ENCODE measurements around the gene MPPE1.
A peak's percentile ranks its signal among the peaks of the same experiment; 100 is the strongest.
"Not testable (repeated sequence)": the region's sequence is repeated elsewhere in the genome, so short reads cannot be mapped to it uniquely, and the experiment has no call there.

Gene MPPE1

GRCh38 chr18:11908182-11909060 is at the start of gene MPPE1:
TSS of gene MPPE1 (minus strand) at chr18:11908317. CDS start at chr18:11897264, 11,053 bp downstream.
- peak; percentile 94 for DNase-seq

GRCh38 chr18:11957636-11958035 is 49.5 kb upstream of the MPPE1 start:
- DNase-seq = no peak

GRCh38 chr18:11956371-11957308 is 48.5 kb upstream of the MPPE1 start:
- peak; percentile 13 for DNase-seq

- peak; percentile 61 for DNase-seq
Measured at GRCh38 chr18:11955239-11956029, 47.3 kb upstream of the MPPE1 start.

GRCh38 chr18:11953113-11953512 is 45.0 kb upstream of the MPPE1 start:
- DNase-seq = peak; percentile 38

- DNase-seq = peak; percentile 46
Measured at GRCh38 chr18:11951390-11951851, 43.3 kb upstream of the MPPE1 start.

GRCh38 chr18:11950824-11951223 is 42.7 kb upstream of the MPPE1 start:
- no peak for DNase-seq

- no peak for DNase-seq
Measured at GRCh38 chr18:11948852-11949523, 40.9 kb upstream of the MPPE1 start.

GRCh38 chr18:11947214-11948191 is 39.4 kb upstream of the MPPE1 start:
- peak; percentile 99 for DNase-seq

- DNase-seq = peak; percentile 82
Measured at GRCh38 chr18:11946756-11947155, 38.6 kb upstream of the MPPE1 start.

GRCh38 chr18:11945834-11946659 is 37.9 kb upstream of the MPPE1 start:
- not testable (repeated sequence) for DNase-seq

GRCh38 chr18:11944786-11945185 is 36.7 kb upstream of the MPPE1 start:
- DNase-seq = no peak

- DNase-seq = peak; percentile 89
Measured at GRCh38 chr18:11944252-11944651, 36.1 kb upstream of the MPPE1 start.

- peak; percentile 65 for DNase-seq
Measured at GRCh38 chr18:11943551-11943950, 35.4 kb upstream of the MPPE1 start.

- DNase-seq = no peak
Measured at GRCh38 chr18:11940956-11941355, 32.8 kb upstream of the MPPE1 start.

GRCh38 chr18:11937874-11938478 is 29.9 kb upstream of the MPPE1 start:
- DNase-seq = peak; percentile 87

- DNase-seq = no peak
Measured at GRCh38 chr18:11932393-11932792, 24.3 kb upstream of the MPPE1 start.

- DNase-seq = no peak
Measured at GRCh38 chr18:11927497-11927896, 19.4 kb upstream of the MPPE1 start.

GRCh38 chr18:11925800-11926481 is 17.8 kb upstream of the MPPE1 start:
- peak; percentile 78 for DNase-seq

Measured in hematopoietic multipotent progenitor cell treated with erythropoietin and hydrocortisone succinate and interleukin-3 and kit ligand, for 6 days (in vitro differentiated cells).